SK-MEL-5 (cell line): Measurements from ENCODE around the gene RPS4Y2. TPM values are rescaled to one million over a fixed set of nuclear protein-coding genes. Genes with fewer than 3 reads are reported as not detected.

Experiments
- DNase-seq: peaks from one replicate; pipeline ENCODE4 v3.0.0-alpha.2; 2016; ENCODE audit warnings: low read depth, low spot score
- in situ Hi-C: cut with HindIII; loops from 2 replicates; pipeline ENCODE4 v1.10.0; 2016; ENCODE audit warnings: low sequenced_read_pairs, high pct_unique_total_duplicates, low pct_unique_long_range_greater_than_20kb
- polyA plus RNA-seq, 2 experiments: library from polyadenylated mRNA; depleted of rRNA; stranded (reverse); fragments of >200 nt; gene quantifications; 2 replicates each; pipeline ENCODE4 v1.2.3, GENCODE V29; 2015
- total RNA-seq: library from RNA; depleted of rRNA; stranded (reverse); fragments of >200 nt; shearing (Covaris generic); gene quantifications from 2 replicates; pipeline ENCODE4 v1.2.3, GENCODE V29; 2014; rRNA removed

RPS4Y2 gene
- total RNA-seq, result not detected in 2 replicates
- not detected in 2 replicates for polyA plus RNA-seq (2015; cell fraction: cytosol; rRNA removed)
- not detected in 2 replicates for polyA plus RNA-seq (2015; cell fraction: nucleus; rRNA removed)

DNA sequence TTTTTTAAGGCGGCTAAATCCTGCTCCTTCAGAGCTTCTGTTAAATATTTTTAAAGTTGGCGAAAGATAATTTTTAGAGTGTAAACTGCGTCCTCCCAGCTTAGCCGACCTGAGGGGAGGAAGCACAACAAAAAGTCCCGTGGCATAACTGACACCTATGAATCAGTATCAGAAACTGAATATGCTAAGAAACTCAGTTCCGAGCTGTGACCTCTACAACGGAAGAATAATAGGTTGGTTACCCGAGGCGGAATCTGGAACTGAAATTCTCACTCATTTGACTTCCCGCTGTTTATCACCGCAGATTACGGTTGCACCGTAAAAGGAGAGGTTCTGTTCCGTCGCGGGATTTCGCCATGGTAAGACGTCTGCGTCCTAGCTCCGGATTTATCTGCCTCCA is at the start of gene RPS4Y2:
TSS of gene RPS4Y2 (plus strand) at position 301 of the 400 bp plus-strand sequence. CDS start at position 357, 56 bp downstream.
- in situ Hi-C loops, result no loop called here
- DNase-seq, result no peak

DNA sequence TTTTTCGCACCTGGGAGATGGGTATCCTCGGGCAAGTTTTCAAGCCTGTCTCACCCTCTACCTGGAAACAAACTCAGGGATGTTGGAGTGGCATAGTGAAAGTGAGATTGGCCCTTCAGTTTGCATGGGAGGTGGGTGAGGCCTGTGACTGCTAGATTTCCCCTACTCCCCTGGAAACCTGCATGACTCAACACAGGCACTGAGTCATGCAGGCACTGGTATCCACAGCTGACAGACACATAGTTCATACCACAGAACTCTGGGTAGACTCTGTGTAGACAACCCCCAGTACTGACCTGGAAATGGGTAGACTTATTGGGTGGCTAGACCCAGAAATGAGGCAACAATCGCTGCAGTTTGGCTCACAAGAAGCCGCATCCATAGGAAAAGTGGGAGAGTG is 41.5 kb upstream of the RPS4Y2 start:
- no peak for DNase-seq
- in situ Hi-C loops, result no loop called here

DNA sequence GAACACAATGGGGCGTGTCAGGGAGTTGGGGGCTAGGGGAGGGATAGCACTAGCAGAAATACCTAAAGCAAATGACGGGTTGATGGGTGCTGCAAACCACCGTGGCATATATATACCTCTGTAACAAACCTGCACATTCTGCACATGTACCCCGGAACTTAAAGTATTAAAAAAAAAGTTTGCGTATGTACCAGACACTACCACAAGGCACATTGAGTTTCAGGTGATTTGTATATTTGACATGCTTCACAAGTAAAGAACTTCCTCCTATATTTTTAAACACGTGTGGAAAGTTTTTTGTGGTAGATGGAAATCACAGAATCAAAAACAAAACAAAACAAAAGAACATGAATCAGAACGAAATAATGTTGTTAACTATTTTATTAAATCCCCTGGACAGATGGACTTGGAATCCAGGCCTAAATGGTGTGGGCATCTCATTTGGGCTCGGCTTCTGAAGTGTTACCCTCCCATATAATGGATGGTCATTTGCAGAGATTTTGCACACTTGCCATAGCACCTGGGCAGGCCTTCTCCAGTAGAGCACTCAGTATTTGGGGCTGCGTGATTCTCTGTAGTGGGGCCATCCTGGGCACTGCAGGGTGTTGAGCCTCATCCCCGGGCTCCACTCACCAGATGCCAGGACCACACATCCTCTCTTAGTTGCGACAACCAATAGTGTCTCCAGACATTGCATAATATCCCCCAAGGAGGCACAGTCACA is 29.6 kb upstream of the RPS4Y2 start:
- DNase-seq, result no peak
- in situ Hi-C loops, result no loop called here

DNA sequence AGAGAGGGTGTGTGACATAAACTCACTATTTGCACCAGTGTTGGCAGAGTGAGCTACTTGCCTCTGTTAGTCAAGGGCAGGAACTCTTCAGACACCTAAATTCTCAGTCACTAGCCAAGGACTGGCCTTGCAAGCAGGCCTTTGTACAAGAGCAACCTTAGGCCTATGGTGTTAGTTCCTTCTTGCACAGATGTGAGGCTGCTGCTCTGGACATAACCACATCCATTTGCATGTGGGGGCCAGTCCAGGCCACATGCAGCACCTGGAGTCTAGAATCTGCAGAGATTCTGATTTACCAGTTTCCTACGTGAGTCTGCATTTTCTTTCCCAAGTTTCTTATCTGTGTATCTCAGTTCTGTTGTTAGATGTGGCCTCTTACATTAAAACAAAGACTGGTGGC is 20.7 kb upstream of the RPS4Y2 start:
- no peak for DNase-seq
- in situ Hi-C loops, result no loop called here

DNA sequence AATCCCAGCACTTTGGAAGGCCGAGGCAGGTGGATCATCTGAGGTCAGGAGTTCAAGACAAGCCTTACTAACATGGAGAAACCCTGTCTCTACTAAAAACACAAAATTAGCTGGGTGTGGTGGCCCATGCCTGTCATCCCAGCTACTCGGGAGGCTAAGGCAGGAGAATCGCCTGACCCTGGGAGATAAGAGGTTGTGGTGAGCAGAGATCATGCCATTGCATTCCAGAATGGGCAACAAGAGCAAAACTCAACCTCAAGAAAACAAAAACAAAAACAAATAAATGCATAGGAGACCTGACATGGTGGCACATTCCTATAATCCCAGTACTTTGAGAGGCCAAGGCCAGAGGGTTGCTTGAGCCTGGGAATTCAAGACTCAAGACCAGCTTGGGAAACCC is 16.1 kb upstream of the RPS4Y2 start:
- no peak for DNase-seq
- in situ Hi-C loops, result no loop called here

DNA sequence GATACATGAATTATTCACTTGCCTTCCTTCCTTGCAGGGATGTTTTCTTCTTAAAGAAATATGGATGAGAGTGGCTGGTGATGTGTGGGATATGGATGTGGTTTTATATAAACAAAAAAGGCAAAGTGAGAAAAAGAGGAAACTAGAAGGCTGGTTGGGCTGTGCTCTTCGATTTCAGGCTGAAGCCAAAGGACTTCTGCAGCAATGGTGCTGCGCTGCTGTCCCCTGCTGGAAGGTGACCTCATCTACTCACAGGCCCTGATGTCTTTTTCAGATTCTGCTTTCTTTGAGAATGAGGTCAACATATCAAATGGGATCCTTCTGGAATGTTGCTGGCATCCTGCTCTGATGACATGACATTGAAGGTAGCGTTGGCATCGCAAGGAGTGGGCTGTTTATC is 15.3 kb upstream of the RPS4Y2 start:
- in situ Hi-C loops, result no loop called here
- DNase-seq, result no peak

DNA sequence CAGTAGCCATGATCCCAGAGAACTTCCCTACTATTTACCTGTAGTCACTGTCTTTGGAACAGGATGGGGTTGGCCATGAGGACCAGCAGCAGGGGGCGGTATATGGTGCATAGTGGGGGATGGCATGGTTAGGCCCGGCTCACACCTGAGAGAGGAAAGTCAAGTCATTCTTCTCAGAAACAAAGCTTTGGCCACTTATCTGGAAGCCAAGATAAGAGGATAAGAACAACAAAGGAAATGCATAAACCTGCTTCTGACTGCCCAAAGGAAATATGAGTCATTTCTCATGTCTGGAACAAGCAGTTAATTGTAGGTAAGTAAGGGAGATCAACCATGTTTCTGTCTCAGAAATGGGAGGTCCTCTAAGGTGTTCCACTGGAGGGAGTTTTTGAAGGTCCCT is 10.8 kb upstream of the RPS4Y2 start:
- DNase-seq, result no peak
- in situ Hi-C loops, result no loop called here

DNA sequence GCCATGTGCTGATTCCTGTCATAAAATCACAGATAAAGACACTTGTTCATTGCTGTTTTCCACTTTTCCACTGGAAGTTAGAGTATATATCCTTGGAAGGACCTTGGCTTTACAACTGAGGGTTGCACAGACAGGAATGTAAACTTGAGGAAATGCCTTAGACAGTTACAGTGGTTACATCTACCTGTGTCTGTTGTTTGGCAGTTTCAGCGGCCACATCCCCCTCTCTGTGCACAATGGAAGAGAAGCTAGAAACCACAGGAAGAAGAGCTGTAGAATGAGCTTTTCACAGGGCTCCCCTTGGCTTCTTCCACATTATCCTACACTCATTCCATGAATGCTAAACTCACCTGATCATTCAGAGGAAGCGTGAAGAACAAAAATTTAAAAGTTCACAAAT is 9.0 kb upstream of the RPS4Y2 start:
- no peak for DNase-seq
- in situ Hi-C loops, result no loop called here

DNA sequence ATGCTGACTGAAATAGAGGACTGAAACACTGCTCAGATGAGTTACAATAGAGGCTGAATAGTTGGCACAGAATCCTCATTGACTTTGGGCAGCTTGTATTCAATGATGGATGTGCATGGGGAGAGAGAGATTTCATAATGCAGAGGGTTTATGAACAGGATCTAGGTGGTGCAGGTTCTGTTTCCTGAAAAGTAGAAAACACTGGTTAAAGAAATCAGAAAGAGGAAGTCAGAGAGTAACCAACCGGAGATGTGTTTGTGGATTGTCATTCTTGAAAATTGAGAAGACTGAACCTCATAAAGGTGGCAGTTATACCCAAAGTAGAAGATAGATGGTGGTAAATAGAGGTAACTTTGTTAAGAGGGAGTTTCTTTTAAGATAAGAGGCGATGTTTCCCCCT is 8.0 kb downstream of the RPS4Y2 start:
- in situ Hi-C loops, result no loop called here
- DNase-seq, result no peak

DNA sequence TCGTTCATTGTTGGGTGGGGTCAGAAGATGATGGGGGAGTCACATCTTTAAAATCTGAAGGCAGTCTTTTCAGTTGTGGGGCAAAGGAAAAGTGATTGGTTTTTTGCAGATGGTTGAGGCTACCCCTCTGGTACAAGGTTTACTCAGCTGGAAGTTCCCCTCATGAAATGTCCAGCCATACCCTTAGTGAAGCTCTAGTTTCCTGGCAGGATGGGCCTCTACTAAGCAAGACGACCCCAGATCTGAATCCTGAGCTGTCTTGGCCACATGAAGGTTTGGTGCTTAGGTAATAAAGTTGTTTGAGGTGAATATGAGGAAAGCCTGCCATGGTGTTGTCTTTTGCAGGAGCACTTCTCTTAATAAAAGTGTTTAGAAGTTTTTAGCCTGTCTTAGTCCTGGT is 9.2 kb downstream of the RPS4Y2 start:
- no peak for DNase-seq
- in situ Hi-C loops, result no loop called here

DNA sequence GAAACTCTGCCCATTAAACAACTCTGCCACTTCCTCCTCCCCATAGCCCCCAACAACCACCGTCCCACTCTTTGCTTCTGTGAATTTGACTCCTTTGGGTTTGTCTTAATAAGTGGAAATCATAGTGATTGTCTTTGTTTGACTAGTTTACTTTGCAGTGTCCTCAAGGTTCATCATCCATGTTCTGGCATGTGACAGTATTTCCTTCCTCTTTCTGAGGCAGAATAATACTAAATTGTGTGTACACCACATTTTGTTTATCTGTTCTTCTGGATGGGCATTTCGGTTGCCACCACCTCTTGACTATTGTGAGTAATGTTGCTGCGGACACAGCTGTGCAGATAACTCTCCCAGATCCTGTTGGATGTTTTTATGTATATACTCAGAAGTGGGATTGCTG is 14.8 kb downstream of the RPS4Y2 start:
- in situ Hi-C loops, result no loop called here
- DNase-seq, result no peak

DNA sequence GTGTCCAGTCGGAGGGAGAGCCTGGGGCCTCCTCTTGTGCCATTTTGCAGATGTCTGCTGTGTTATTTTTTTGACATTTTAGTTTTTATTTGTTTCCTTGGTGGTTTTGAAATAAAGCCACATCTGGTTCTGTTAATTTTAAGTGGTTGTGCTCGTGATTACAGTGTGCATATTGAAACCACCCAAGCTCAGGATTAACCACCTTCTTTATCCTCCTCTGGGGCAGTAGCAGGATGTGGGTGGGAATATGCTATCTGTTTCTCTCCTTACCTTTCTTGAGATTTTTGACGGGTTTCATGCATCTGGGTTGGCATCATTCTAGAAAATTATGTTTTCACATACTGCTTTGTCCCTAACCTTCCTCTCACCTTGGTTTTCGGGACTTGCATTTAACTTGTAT is 20.2 kb downstream of the RPS4Y2 start:
- in situ Hi-C loops, result no loop called here

DNA sequence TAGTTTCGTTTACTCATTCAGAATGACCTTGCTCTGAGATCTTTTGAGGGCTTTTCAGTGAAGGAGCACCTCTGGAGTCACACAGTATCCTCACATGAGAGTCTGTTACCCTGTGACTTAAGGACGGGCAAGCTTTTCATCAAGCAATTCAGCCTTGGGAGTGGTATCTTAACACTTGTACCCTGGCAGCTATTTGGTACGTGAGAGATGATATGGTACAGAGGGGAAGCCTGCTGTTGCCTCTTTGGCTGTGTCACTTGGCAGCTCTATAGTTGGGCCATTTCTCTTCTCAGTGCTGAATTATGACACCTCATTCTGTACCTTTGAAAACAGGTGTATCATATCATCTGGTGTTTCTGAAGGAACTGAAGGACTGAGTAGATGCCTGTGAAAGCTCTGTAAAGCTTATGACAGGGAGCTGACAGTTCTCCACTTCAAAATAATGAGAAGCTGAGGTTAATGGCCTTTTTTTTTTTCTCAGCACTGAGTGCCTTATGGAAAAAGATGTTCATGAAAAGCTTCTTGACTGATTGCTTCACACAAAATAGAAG is 24.3 kb downstream of the RPS4Y2 start:
- DNase-seq, result no peak
- in situ Hi-C loops, result no loop called here

More for the DNA sequence above, 20.2 kb downstream of the RPS4Y2 start:
- DNase-seq, result no peak

DNA sequence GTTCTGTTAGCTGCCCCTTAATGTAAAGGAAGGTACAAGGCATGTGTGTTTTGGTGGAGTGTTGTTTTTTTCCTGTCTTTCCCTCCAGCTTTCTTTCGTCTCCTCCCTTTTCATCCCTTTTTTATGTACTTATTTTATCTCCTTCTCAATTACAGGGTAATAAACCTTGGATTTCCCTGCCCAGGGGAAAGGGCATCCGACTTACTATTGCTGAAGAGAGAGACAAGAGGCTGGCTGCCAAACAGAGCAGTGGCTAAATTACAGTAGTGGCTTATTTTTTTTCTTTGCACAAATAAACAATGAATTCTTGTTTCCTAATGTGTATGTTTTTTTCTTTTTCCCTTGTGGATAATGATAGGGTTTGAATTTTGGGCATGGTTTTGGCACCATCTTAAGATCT is 24.9 kb downstream of the RPS4Y2 start:
- in situ Hi-C loops, result no loop called here
- DNase-seq, result no peak

DNA sequence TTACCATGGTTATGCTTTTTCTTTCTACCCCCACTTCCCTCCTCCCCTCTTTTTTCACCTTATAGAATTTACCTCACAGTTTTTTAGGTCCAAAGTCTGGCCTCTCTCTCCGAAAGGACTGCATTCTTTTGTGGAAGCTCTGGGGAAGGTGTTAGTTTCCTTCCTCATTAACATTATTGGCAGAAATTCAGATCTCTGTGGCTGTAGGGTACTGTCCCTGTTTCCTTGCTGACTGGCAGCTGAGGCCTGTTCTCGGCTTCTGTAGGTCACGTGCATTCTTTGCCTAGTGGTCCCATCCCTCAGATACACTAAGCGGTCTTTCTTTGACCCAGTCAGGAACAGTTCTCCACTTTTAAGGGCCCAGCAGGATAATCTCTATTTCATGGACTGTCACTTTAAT is 25.5 kb downstream of the RPS4Y2 start:
- no peak for DNase-seq
- in situ Hi-C loops, result no loop called here

DNA sequence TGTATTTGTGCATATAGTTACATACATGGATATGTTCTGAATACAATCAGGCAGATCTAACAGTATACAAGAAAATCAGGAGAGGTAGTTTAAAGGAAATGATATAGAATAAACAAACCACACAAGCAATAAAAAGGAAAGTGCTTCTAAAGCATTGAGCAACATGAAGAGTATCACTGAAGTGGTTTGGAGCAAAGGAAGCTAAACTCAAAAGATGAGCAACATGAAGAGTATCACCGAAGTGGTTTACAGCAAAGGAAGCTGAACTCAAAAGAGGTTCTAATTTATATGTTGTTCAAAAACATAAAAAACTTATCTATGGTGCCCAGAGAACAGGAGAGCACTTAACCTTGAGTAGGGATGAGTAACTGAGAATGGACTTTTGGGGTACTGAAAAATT is 29.1 kb downstream of the RPS4Y2 start:
- in situ Hi-C loops, result no loop called here
- no peak for DNase-seq

DNA sequence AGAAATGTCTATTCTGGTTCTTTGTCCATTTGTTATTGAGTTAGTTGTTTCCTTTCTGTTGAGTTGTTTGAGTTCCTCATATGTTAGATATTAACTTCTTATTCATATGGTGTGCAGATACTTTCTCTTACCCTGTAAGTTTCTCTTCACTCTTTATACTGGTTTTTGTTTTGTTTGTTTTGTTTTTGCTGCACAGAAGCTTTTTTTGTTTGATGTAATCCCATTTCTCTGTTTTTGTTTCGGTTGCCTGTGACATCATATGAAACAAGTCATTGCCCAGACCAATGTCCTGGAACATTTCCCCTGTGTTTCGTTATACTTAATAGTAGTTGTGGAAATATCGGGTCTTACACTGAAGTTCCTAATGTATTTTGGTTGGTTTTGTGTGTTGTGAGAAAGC is 31.2 kb downstream of the RPS4Y2 start:
- DNase-seq, result no peak
- in situ Hi-C loops, result no loop called here

DNA sequence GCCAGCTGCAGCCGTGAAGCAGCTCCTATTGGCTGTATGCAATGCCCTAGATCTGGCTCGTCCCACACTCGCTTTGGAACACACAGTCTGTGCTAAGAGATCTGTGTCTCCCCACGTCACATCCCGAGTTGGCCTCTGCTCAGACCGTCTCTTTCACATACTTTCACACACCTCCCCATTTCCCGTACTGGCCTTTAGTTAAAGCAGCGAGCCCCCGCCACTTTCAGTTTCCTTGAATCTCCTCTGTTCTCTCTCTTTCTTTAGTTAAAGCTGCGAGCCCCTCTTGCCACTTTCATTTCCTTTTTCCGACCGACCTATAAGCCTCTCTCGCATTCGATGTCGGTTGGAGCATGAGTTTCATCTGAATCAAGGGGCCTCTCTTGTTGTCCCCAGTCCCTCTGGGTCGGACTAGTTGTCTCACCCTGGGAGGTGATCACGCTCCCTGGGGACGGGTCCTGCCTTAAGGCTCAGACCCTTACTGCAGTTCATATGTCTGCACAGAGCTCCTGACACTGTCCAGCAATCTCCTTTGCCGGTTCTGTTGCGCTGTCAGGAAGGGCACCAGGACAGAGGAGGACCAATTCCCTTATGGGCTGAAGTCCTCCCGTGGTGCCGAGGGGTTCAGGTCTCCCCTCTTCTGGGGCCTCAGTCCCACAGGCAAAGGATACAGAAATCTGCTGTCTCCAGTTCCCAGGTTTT is 42.6 kb downstream of the RPS4Y2 start:
- in situ Hi-C loops, result no loop called here
- DNase-seq, result no peak

DNA sequence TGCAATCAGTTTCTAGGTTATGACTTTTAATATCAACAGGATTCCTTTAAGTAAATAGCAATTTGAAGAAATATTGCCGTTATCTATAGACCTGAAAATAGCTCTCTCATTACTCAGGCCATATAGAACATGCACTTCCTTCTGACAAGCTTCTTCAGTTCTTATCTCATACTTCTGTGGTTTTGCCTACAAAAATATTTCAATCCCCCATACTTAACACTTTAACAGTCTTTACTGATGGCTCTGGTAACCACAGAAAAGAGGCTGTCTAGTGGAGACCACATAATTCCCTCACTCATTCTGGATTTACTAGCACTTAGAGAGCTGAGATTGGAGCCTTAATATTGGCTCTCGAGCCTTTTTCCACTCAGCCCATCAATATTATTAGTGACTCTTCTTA is 46.8 kb downstream of the RPS4Y2 start:
- DNase-seq, result no peak
- in situ Hi-C loops, result no loop called here
